Suprapubic skin (tissue), 4 donors: Measurements from ENCODE around the gene CMTM8.

Source experiments
- POLR2A ChIP-seq, 2 donors: fragments of 450-650 bp; IDR thresholded peaks; one replicate each; pipeline ENCODE4 v1.6.1; 2017; ENCODE audit warnings: antibody characterized with exemption in 2 of 2, mild to moderate bottlenecking in 2 of 2, moderate library complexity in 2 of 2
- POLR2AphosphoS5 ChIP-seq, 3 donors: sonication (generic); formaldehyde crosslinking; IDR thresholded peaks; one replicate each; pipeline ENCODE4 v1.6.1; 2017; ENCODE audit warnings: antibody characterized with exemption in 3 of 3
- TF ChIP-seq, protein P1 (sequence below), 2 donors: fragments of 200-600 bp in 1 of 2; fragments of 450-650 bp in 1 of 2; sonication (generic) in 1 of 2; IDR thresholded peaks; one replicate each; pipeline ENCODE4 v1.5.1; 2016 to 2019; ENCODE audit warnings: antibody characterized with exemption in 2 of 2, mild to moderate bottlenecking in 1 of 2, moderate library complexity in 1 of 2

DNA sequence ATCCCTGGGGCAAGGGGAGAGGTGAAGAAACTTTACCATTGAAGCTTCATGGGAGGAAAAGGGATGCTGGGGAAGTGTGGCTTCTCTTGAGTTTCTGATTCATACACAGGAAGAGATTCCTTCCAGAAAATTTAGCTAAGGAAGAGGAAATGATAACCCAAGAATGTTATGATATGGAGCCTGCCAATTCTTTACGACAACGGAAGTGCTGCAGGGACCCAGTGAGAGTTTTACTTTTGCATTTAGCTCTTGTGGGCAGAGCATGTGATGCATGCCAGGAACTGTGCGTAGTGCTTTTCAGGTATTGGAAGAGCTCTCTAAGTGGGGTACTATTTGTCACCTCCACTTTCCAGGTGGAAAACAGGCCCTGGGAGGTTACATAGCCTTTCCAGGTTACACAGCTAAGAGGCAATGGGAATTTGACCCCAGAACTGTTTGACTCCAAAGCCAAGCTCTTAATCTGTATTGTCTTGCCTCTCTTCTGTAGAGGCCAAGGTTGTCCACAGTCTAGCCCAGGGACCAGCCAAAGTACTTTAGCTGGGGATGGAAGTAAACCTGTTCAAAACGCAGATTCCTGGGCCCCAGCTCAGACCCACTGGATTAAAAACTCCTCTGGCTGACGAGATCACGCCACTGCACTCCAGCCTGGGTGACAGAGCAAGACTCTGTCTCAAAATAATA is 176.2 kb downstream of the CMTM8 start:
- TF ChIP-seq, protein P1, sequence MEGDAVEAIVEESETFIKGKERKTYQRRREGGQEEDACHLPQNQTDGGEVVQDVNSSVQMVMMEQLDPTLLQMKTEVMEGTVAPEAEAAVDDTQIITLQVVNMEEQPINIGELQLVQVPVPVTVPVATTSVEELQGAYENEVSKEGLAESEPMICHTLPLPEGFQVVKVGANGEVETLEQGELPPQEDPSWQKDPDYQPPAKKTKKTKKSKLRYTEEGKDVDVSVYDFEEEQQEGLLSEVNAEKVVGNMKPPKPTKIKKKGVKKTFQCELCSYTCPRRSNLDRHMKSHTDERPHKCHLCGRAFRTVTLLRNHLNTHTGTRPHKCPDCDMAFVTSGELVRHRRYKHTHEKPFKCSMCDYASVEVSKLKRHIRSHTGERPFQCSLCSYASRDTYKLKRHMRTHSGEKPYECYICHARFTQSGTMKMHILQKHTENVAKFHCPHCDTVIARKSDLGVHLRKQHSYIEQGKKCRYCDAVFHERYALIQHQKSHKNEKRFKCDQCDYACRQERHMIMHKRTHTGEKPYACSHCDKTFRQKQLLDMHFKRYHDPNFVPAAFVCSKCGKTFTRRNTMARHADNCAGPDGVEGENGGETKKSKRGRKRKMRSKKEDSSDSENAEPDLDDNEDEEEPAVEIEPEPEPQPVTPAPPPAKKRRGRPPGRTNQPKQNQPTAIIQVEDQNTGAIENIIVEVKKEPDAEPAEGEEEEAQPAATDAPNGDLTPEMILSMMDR (IDR thresholded peaks at IDR 0.05) = no peak
- TF ChIP-seq POLR2AphosphoS5 (IDR thresholded peaks at IDR 0.05) (no peak), POLR2A (IDR thresholded peaks at IDR 0.05) (no peak)
